Measurements from ENCODE around the gene ERI3.

The ERI3 gene

DNA sequence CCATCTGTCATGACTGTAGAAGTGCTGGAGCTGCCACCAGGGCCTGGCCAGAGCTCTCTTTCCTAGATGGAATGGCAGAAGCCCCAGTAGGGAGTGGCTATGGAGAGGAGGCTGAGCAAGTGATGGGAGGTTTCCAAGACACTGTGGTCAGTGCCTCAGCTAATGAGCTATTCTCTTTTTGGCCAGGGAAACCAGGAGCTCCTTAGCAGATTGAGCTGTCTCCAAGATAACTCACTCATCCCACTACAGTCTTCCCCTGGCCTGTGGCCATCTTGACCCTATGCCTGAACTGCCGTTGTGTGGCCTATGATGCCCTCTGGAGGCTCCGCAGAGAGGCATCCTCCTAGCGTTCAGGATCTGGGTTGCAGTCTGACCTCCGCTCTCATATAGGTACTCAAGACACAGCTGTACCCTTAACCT, 60.5 kb downstream of the ERI3 start:
- TF ChIP-seq GATA1 (IDR thresholded peaks at IDR 0.05; ENCODE audit: low read depth, low read length) (no peak), POLR2A (IDR thresholded peaks at IDR 0.05; ENCODE audit: low read length) (no peak)
- peak; percentile 43 to 45 for DNase-seq

DNA sequence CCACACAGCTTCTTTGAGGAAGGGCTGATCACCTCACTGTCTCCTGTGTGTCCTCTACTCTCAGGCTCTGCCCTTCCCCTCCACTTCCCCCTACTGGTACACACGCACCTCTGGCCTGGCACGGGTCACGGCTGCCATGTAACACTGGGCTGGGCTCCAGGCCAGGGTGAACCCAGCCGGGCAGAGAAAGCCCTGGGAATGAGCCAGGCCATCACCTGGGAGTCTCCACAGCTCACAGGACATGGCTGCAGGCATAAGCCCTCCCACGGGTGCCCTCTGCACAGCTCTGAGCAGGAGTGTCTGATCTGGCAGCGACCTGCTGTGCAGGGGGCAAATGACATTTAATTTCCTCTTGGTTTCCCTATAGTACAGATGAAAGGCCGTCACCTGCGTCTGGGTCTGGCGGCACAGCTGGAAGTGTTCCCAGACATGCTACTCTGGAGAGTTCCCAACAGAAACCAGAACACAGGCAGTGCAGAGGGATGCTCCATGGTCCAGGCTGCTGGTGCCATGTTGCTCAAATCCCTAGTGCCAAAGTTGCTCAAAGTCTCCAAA, 61.2 kb downstream of the ERI3 start:
- no peak for TF ChIP-seq GATA1 (IDR thresholded peaks at IDR 0.05; ENCODE audit: low read depth, low read length)
- TF ChIP-seq POLR2A (IDR thresholded peaks at IDR 0.05; ENCODE audit: low read length): no peak
- no peak for DNase-seq

DNA sequence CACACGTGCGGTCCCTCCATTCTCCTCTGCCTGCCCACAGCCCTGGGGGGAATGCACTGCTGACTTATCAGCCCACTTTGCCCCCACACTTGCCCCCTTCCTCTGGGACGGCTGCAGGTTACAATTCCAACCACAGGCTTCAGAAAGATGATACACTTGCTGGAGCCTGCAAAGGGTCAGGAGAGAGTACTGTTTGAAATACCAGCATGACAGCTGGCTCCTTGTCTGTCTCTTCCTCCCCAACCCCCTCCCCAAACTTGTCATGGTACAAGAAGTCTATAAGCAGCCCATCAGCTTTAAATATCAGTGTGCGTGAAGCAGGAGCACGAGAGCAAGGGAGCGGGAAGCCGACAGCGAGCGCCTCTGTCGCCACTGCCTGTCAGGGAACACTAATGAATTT, 62.4 kb downstream of the ERI3 start:
- TF ChIP-seq GATA1 (IDR thresholded peaks at IDR 0.05; ENCODE audit: low read depth, low read length): no peak
- no peak for TF ChIP-seq POLR2A (IDR thresholded peaks at IDR 0.05; ENCODE audit: low read length)
- no peak for DNase-seq

DNA sequence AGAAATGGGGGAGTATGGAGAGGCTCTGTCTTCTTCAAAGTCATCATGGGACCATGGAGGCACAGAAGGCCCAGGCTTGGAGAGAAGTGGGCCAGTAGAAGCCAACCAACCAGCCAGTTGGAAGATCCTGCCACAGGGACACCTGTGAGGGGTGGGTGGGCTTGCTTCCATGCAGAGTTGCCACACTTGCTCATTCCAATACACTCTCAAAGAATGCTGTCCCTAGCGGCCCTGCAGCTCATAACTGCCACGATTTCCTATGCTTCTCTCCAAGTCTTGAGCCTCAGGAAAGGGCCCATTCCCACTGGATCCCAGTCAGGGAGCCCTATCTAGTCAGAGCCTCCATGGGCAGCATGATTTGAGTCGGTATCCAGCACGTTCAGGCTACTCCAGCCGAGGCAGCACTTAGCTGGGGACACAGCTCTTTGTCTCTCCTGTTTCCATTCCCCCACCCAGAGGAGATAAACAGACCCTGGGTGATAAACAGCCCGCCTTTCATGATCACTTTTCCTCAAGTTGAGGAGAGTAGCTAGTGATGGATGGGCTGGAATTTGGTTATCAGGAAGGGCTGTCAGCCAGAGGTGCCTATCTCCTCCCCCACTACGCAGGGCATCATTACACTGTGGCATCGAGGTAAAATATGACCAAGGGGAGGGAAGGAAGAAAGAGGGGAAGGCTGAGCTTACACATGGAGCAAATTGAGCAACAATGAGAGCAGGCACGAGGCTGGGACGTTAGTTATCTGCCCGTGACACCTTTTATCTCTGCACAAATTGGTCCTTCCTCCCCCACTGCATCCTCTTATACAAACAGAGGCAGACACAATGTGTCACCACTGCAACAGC, 64.6 kb downstream of the ERI3 start:
- peak; percentile 78 to 90 for DNase-seq
- TF ChIP-seq GATA1 (IDR thresholded peaks at IDR 0.05; ENCODE audit: low read depth, low read length): no peak
- TF ChIP-seq POLR2A (IDR thresholded peaks at IDR 0.05; ENCODE audit: low read length): no peak

DNA sequence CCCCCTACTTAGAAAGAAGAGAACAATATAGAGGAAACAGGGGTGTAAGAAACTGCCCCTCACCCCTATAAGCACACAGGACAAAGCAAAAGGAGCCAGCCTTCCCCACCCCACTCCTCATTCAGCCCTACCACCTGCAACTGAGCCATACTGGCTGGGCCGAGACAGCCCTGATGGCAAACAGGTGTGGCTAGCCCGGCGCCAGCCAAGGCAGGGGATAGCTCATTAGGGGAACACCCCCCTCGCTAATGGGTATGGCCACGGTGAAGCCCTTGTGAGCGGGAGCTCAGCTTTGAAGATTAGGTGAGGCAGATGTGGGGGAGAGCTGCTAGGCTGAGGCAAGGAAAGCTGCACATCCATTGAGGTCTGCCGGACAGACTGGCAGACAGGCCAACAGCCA, 65.5 kb downstream of the ERI3 start:
- TF ChIP-seq POLR2A (IDR thresholded peaks at IDR 0.05; ENCODE audit: low read length) (no peak), GATA1 (IDR thresholded peaks at IDR 0.05; ENCODE audit: low read depth, low read length) (no peak)
- no peak for DNase-seq

DNA sequence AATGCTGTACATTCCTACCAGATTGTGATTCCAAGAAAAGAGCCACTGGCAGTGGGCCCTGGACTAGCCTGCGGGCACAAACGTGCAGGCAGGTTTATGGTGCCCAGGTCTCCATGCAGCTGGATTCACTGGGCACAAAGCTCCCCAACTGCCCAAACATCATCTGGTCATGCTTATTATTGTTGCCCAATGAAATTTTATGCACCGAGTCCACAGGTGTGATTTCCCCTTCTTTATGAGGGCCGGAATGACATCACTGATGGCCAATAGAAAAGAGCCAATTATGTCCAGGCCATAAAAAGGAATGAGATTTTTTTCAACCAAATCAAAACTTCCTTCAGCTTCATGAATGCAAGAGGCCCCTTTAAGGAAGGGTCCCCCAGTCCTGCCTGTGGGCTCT, 66.2 kb downstream of the ERI3 start:
- no peak for DNase-seq
- TF ChIP-seq GATA1 (IDR thresholded peaks at IDR 0.05; ENCODE audit: low read depth, low read length) (no peak), POLR2A (IDR thresholded peaks at IDR 0.05; ENCODE audit: low read length) (no peak)

DNA sequence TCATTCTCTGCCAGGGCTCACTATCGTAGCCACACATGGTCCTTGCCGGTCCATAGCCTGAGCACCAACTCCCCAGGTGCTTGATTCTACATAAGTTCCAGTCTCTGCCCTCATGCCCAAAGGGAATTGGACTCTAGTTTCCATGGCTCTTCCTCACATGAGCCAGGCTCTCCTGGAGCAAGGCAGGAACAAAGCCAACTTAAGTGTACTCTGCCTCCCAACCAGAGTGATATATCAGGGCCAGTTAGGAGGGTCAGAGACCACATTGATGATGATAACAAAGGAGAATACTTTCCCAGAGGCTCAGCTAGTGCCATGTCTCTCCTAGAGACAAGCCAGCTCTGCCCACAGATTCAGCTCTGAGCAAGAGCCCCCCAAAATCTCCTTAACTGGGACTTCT, 70.9 kb downstream of the ERI3 start:
- no peak for DNase-seq
- TF ChIP-seq POLR2A (IDR thresholded peaks at IDR 0.05; ENCODE audit: low read length): no peak
- no peak for TF ChIP-seq GATA1 (IDR thresholded peaks at IDR 0.05; ENCODE audit: low read depth, low read length)

DNA sequence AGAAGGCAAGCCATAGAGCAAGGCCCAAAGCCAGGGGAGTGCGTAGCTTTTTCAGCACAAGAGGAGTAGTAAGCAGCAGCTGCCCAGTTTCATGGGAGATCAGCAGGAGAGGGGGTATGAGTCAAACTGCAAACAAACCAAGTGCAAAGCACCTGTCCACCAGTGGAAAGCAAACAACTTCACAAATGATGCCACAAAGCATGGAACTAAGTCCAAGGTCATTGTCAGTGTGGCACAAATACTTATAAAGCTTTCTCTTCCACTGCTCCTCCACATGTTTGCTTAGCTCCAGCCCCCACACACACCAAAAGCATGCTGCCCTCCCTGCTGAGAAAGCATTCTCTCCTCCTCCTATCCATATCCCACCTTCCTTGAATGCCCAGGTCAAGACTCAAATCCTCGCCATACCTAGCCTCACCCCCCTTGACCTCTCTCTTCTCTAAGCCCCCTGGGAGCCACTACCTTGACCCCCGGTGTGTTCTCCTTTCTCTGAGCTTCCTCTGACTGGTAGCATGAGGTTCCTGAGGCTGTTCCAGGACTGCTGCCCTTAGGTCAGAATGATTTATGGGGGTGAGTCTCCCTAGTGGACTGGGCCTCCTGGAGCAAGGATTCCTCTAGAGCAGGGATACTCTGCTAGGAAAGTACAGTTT, 71.4 kb downstream of the ERI3 start:
- DNase-seq: no peak
- TF ChIP-seq POLR2A (IDR thresholded peaks at IDR 0.05; ENCODE audit: low read length) (no peak), GATA1 (IDR thresholded peaks at IDR 0.05; ENCODE audit: low read depth, low read length) (no peak)

DNA sequence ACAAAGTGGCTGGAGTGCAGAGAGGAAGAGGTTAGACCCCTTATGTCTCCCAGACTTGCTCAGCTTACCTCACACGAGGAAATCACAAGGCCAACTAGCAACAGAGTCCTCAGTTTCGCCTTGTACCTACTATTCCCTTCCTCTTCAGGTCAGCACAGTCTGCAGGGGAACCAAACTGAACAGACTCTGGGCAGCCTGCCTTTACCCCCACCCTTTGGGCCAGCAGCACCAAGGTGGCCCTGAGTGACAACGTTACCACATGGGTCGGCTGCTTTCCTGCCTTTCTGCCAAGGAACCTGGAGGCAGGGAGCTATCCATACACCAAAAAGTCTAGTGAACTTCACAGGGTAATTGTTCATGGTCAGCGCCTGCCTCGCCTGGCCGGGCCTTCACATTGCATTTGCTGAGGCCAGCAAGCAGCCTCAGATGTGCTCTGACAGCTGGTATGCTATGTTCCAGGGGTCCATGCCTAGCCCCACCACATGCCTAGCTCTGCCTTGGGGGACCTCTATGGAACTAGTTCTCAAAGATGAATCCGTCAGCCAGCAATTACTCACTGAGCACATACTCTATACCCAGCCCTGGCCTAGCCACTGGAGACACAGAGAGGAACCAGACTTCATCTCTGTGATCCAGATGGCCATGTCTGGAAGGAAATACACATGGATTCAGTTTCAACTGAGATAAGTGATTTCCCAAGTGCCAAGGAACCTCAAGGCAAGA, 72.2 kb downstream of the ERI3 start:
- TF ChIP-seq GATA1 (IDR thresholded peaks at IDR 0.05; ENCODE audit: low read depth, low read length): no peak
- TF ChIP-seq POLR2A (IDR thresholded peaks at IDR 0.05; ENCODE audit: low read length): no peak

DNA sequence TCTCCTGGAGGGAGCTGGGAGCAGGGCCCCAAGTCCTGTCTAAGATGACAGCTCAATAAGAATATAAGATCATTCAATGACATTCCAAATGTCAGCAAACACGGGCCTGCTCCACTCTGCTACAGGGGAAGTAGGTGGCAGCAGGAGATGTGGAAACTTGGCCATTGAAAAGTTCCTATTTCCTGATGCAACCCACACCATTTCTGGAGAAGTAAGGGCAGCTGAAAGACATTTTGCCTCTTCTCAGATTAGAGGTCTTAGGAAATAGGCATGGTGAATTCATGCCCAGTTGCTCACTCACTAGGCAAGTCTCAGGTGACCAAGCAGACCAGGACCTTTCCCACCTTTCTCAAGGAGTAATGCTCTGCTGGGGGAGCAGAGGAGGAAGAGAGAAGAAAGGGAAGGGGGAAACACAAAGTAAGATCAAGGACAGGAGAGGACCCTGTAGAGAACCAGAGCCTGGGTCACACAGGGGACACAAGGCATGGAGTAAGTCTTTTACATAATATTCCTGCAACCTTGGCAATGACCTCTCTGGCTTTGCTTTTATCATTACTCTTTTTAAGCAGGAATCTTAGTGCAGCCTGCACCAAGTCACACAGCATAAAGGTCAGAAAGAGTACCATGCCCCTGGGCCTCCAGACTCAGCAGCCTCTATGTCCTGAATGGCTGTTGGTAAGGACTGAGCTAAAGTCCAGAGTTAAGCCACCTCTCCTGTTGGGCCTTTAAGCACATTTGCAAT, 72.9 kb downstream of the ERI3 start:
- DNase-seq: no peak
- TF ChIP-seq POLR2A (IDR thresholded peaks at IDR 0.05; ENCODE audit: low read length) (no peak), GATA1 (IDR thresholded peaks at IDR 0.05; ENCODE audit: low read depth, low read length) (no peak)

More for the DNA sequence above, 72.2 kb downstream of the ERI3 start:
- DNase-seq: no peak

DNA sequence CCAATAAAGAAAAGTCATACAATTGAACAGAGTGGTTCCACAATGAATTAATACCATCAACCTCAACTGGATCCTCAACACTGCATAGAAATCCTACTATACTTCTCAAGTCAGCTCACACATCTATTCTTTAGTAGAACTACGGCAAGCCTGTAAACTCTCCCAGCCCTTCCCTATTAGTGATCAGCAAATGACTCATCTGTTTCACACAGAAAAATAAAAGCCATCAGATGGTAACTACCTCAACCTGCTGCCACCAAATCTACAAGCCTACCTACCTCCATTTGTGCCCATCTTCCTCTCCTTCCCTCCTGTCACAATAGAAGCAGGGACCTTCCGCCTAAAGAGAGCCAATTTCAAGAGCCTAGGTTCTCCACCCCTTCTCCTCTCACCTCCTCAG, 78.2 kb downstream of the ERI3 start:
- no peak for TF ChIP-seq GATA1 (IDR thresholded peaks at IDR 0.05; ENCODE audit: low read depth, low read length)
- TF ChIP-seq POLR2A (IDR thresholded peaks at IDR 0.05; ENCODE audit: low read length): no peak
- no peak for DNase-seq

DNA sequence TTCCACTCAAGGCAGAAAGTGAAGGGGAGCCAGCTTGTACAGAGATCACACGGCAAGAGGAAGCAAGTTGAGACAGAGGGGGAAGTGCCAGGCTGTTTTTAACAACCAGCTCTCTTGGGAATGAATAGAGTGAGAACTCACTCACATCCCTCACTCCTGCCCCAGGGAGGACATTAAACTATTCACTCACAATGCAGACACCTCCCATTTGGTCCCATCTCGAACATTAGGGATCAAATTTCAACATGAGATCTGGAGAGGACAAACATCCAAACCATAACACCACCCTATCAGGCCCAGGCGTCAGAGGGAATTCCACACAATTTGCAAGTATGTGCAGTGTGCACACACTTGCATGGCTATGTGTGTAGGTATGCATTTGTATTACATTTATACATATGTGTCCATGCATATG, 79.1 kb downstream of the ERI3 start:
- no peak for DNase-seq
- TF ChIP-seq POLR2A (IDR thresholded peaks at IDR 0.05; ENCODE audit: low read length): no peak
- TF ChIP-seq GATA1 (IDR thresholded peaks at IDR 0.05; ENCODE audit: low read depth, low read length): no peak

DNA sequence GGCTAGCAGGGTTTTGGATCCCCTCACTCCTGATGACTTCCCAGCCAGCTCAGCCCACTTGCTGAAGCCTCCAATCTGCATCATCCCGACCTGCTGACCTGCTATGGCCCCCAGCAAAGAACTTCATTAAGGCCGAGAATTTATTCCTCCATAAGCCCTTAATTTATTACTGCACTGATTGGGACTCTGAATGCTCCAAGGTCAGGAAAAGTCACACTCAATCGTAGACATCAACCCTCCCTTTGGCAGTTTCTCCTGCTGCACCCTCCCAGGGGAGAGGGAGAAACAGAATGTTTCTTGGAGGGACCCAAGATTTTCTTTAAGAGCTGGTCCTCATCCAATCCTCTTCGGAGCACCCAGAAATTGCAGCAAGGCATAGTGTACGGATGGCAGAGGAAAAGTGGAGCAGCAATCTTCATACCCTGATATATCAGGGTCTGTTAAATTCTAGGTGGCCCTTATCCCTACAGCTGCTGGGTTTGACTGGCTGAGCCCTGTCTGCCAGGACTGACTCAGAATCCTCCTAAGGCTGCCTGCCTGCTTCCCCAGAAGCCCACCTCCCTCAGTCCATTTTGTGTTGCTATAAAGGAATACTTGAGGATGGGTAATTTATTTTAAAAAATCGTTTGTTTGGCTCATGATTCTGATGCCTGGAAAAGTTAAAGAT, 79.6 kb downstream of the ERI3 start:
- DNase-seq: no peak
- TF ChIP-seq GATA1 (IDR thresholded peaks at IDR 0.05; ENCODE audit: low read depth, low read length) (no peak), POLR2A (IDR thresholded peaks at IDR 0.05; ENCODE audit: low read length) (no peak)
